ENCODE data around the gene TEAD1. TPM values are rescaled to one million over a fixed set of nuclear protein-coding genes. Genes with fewer than 3 reads are reported as not detected.
A peak's percentile ranks its signal among the peaks of the same experiment; 100 is the strongest.

TEAD1 gene
- total RNA-seq, 4 donors from 2014 or later: 71.5 to 109 (median 88.5) TPM

DNA sequence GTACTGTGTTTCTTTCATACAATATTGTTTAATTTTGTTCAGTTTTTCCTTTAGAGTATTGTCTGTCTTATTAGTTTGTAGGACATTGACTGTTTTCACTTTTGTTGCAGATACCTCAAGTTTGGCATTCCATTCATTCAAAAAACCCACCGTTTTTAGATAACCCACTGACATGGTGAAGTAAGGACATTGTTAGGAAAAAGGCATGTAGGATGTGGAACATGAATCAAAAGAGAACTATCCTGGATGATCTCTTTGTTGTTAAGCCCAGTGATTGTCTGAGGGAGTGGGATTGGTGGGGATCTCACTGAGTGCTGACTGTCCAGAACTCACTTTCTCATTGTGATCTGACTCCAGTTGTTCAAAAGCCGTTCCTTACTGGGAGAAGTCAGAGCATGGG is 119.3 kb downstream of the TEAD1 start:
- Histone ChIP-seq H3K27ac (no peak overlapping the region), H3K4me3 (replicated peaks in 1 of 3) (no peak overlapping the region), H3K9me3 (no peaks in the 10 kb centered on the region), H3K4me1 (peaks cover 3% of the 10 kb centered on the region in 2 donors), H3K27me3 (no peaks in the 10 kb centered on the region), H3K36me3 (no peaks in the 10 kb centered on the region)
- intact Hi-C loops (cut with DNase I): loop anchor here (10.0 kb wide), 1 partner anchor 119 kb away; the partner anchor contains the start of gene TEAD1
- TF ChIP-seq, protein P1, sequence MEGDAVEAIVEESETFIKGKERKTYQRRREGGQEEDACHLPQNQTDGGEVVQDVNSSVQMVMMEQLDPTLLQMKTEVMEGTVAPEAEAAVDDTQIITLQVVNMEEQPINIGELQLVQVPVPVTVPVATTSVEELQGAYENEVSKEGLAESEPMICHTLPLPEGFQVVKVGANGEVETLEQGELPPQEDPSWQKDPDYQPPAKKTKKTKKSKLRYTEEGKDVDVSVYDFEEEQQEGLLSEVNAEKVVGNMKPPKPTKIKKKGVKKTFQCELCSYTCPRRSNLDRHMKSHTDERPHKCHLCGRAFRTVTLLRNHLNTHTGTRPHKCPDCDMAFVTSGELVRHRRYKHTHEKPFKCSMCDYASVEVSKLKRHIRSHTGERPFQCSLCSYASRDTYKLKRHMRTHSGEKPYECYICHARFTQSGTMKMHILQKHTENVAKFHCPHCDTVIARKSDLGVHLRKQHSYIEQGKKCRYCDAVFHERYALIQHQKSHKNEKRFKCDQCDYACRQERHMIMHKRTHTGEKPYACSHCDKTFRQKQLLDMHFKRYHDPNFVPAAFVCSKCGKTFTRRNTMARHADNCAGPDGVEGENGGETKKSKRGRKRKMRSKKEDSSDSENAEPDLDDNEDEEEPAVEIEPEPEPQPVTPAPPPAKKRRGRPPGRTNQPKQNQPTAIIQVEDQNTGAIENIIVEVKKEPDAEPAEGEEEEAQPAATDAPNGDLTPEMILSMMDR (IDR thresholded peaks at IDR 0.05): no peak
- TF ChIP-seq POLR2A (IDR thresholded peaks at IDR 0.05): no peak
- 73 to 75% methylated on average over 2 of the region's 2 CpGs for WGBS, 2 donors
- DNase-seq: no peak

DNA sequence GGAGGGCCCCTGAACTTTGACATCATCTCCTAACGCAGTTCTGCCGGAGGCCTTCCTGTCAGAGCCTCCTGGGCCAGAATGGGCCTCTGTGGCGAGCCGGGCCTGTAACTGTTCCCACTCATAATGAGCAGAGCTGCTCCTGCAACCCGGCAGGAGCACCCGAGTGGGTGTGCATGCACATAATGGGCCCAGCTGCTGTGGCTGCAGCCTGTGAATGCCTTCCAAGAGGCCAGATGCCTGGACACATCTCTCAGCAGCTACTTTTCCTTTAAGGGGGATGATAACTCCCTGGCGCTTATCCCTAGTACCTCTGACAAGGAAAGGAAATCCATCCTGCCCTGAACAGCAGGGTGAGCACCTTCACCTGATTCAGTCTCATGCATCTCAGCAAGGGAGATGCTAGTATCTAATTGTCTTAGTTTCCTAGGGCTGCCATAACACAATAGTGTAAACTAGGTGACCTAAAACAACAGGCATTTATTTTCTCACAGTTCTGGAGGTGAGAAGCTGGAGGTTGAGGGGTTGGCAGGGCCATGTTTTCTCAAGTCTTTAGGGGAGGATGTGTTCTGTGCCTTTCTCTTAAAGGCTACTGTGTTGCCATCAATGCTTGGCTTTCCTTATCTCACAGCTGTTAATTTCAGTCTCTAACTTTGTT is 120.5 kb downstream of the TEAD1 start:
- no peak for DNase-seq
- intact Hi-C loops (cut with DNase I): loop anchor here (10.0 kb wide), 1 partner anchor 120 kb away; the partner anchor contains the start of gene TEAD1
- Histone ChIP-seq H3K4me3 (replicated peaks in 1 of 3) (no peak overlapping the region), H3K36me3 (no peaks in the 10 kb centered on the region), H3K9me3 (no peaks in the 10 kb centered on the region), H3K27me3 (no peaks in the 10 kb centered on the region), H3K27ac (no peak overlapping the region), H3K4me1 (peaks cover 15% of the 10 kb centered on the region in 2 donors)
- 85 to 88% methylated on average over 4 to 6 of the region's 7 CpGs for WGBS, 2 donors
- no peak for TF ChIP-seq POLR2A (IDR thresholded peaks at IDR 0.05)
- TF ChIP-seq, protein P1 (IDR thresholded peaks at IDR 0.05): no peak

DNA sequence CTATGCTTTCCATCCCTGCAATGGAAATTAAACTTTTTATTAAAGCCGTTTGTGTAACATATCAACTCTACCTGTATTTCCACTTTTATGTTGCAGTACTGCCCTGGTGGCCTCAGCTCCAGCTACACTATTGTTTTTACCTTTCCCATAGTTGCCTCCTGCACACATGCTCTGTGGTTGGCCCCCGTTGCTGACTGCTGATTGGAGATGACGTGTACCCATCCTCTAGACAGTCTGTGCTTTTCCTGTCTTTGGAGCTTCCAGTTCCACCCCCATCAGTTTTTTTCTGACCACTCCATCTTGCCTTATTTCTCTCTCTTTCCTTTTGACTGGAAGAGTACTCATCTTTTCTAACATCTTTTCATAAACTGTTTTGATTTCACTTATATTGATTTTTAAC is 123.8 kb downstream of the TEAD1 start:
- H3K27me3 ChIP-seq: no peaks in the 10 kb centered on the region
- no peak overlapping the region for H3K4me3 ChIP-seq (replicated peaks in 1 of 3)
- no peaks in the 10 kb centered on the region for H3K36me3 ChIP-seq
- TF ChIP-seq POLR2A (IDR thresholded peaks at IDR 0.05): no peak
- TF ChIP-seq, protein P1 (IDR thresholded peaks at IDR 0.05): no peak
- no peaks in the 10 kb centered on the region for H3K9me3 ChIP-seq
- peak overlapping the region in 1 of 3 donors; percentile 89 for H3K27ac ChIP-seq
- intact Hi-C loops (cut with DNase I): loop anchor here (10.0 kb wide), 1 partner anchor 123 kb away; the partner anchor contains the start of gene TEAD1
- H3K4me1 ChIP-seq: peaks cover 41 to 44% of the 10 kb centered on the region in 2 donors
- DNase-seq: no peak
- 90 to 93% methylated on average over 3 of the region's 3 CpGs for WGBS, 2 donors

DNA sequence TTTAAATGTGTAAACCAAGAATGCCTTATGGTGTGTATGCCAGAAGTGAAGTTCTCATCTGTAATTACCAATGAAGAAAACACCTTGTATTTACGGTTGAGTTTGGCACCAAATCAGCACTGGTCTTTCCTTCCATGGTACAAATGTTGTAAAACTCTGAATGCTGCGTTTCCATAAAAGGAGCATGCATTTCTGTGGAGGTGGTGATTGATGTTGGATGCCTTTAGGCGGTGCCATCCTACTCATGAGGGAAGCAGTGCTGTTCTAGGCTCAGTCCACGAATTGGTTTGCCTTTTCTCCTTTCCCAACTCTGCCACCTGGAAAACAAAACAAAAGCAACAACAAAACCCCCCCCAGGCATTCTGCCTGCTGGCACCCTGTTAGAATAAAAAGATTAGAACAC is 124.4 kb downstream of the TEAD1 start:
- no peak for DNase-seq
- Histone ChIP-seq H3K9me3 (no peaks in the 10 kb centered on the region), H3K27me3 (no peaks in the 10 kb centered on the region), H3K27ac (peak overlapping the region in 2 of 3 donors; percentile 59 to 89), H3K4me1 (peaks cover 47 to 50% of the 10 kb centered on the region in 2 donors), H3K36me3 (no peaks in the 10 kb centered on the region), H3K4me3 (replicated peaks in 1 of 3) (no peak overlapping the region)
- intact Hi-C loops (cut with DNase I): loop anchor here (10.0 kb wide), 1 partner anchor 124 kb away; the partner anchor contains the start of gene TEAD1
- WGBS, 2 donors: 80 to 82% methylated on average over 4 of the region's 4 CpGs
- no peak for TF ChIP-seq POLR2A (IDR thresholded peaks at IDR 0.05)
- TF ChIP-seq, protein P1 (IDR thresholded peaks at IDR 0.05): no peak

DNA sequence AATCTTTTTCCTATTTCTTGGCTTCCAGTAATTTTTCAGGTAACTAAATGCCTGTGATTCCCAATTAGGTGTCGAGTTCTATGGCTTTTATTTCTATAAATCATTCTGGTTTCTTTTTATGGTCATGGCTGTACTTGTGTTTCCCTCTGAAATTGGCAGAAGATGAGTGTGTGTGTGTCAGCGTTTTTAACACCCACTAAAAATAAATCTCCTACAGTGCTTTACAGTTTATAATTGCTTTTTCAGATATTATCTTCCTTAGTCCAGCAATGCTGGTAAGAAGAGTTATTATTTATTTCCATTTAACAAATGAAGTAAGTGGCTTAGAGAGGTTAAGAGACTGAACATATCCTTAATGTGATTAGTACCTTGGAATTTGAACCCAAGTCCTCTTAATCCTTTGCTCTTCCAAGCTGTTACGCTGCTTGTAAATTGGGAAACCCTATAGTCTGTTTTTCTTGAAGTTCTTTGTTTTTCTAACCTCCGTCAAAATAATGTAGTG is 125.2 kb downstream of the TEAD1 start:
- H3K4me1 ChIP-seq: peaks cover 48 to 56% of the 10 kb centered on the region in 2 donors
- WGBS, 2 donors: 63 to 67% methylated on average over 4 of the region's 4 CpGs
- intact Hi-C loops (cut with DNase I): loop anchor here (10.0 kb wide), 1 partner anchor 125 kb away; the partner anchor contains the start of gene TEAD1
- no peaks in the 10 kb centered on the region for H3K36me3 ChIP-seq
- H3K27ac ChIP-seq: peak overlapping the region in 2 of 3 donors; percentile 59 to 89
- H3K27me3 ChIP-seq: no peaks in the 10 kb centered on the region
- no peak overlapping the region for H3K4me3 ChIP-seq (replicated peaks in 1 of 3)
- TF ChIP-seq, protein P1 (IDR thresholded peaks at IDR 0.05): no peak
- TF ChIP-seq POLR2A (IDR thresholded peaks at IDR 0.05): no peak
- no peaks in the 10 kb centered on the region for H3K9me3 ChIP-seq
- no peak for DNase-seq
